NB4 (cell line): ENCODE results near the gene FAM78B.

Experiments used
- DNase-seq: peaks from one replicate; pipeline ENCODE4 v3.0.0; 2010; ENCODE audit warnings: low read depth
- H3K4me3 ChIP-seq: one replicate; pipeline ENCODE4 v1.5.1; 2011; ENCODE audit warnings: mild to moderate bottlenecking, low read depth, low read length, moderate library complexity
- MYC ChIP-seq: IDR thresholded peaks from 2 replicates; pipeline ENCODE4 v1.6.1; 2011; ENCODE audit warnings: low read depth, low read length
- POLR2A ChIP-seq: IDR thresholded peaks from 2 replicates; pipeline ENCODE4 v1.6.1; 2011; ENCODE audit warnings: mild to moderate bottlenecking; ENCODE audit not compliant: insufficient read length; ENCODE audit errors: extremely low read depth
- TF ChIP-seq, protein P1 (sequence below): IDR thresholded peaks from one replicate; pipeline ENCODE4 v1.5.1; 2012; ENCODE audit warnings: low read depth, low read length
- TF ChIP-seq, protein P2 (sequence below): IDR thresholded peaks from 2 replicates; pipeline ENCODE4 v1.6.1; 2011; ENCODE audit warnings: low read depth, low read length

The FAM78B gene

DNA sequence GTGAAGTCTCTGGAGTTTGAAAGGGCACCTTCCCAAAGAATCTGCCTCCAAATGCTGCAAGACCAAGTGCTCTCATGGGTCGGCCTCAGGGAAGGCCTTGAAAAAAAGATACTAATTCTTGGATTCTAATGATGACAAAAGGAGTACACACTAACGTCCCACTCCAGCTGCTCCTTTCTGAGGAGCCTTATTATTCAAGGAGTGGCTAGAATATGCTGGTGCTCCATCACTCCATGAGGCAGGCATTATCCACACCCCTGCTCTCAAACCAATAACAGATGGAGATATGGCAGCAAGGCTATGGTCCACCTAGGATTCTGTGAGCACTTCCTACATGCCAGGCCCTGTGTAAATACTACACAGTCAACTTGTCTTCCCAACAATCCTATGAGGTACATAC is 54.4 kb downstream of the FAM78B start:
- no peak for DNase-seq

GRCh38 chr1:166111430-166111829 is 55.4 kb downstream of the FAM78B start:
- DNase-seq: no peak
- H3K4me3 ChIP-seq: no peak overlapping the region
- no peak for TF ChIP-seq POLR2A

More for the DNA sequence above, 54.4 kb downstream of the FAM78B start:
- TF ChIP-seq, protein P1, sequence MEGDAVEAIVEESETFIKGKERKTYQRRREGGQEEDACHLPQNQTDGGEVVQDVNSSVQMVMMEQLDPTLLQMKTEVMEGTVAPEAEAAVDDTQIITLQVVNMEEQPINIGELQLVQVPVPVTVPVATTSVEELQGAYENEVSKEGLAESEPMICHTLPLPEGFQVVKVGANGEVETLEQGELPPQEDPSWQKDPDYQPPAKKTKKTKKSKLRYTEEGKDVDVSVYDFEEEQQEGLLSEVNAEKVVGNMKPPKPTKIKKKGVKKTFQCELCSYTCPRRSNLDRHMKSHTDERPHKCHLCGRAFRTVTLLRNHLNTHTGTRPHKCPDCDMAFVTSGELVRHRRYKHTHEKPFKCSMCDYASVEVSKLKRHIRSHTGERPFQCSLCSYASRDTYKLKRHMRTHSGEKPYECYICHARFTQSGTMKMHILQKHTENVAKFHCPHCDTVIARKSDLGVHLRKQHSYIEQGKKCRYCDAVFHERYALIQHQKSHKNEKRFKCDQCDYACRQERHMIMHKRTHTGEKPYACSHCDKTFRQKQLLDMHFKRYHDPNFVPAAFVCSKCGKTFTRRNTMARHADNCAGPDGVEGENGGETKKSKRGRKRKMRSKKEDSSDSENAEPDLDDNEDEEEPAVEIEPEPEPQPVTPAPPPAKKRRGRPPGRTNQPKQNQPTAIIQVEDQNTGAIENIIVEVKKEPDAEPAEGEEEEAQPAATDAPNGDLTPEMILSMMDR: no peak
- no peak for TF ChIP-seq MYC
- TF ChIP-seq, protein P2, sequence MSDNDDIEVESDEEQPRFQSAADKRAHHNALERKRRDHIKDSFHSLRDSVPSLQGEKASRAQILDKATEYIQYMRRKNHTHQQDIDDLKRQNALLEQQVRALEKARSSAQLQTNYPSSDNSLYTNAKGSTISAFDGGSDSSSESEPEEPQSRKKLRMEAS: no peak
- H3K4me3 ChIP-seq: no peak overlapping the region

- no peak for TF ChIP-seq POLR2A
- TF ChIP-seq MYC: no peak
- TF ChIP-seq, protein P1: no peak
- TF ChIP-seq, protein P2: no peak
- DNase-seq: no peak
- H3K4me3 ChIP-seq: no peak overlapping the region
Observed at GRCh38 chr1:166090244-166090643, 76.6 kb downstream of the FAM78B start.

DNA sequence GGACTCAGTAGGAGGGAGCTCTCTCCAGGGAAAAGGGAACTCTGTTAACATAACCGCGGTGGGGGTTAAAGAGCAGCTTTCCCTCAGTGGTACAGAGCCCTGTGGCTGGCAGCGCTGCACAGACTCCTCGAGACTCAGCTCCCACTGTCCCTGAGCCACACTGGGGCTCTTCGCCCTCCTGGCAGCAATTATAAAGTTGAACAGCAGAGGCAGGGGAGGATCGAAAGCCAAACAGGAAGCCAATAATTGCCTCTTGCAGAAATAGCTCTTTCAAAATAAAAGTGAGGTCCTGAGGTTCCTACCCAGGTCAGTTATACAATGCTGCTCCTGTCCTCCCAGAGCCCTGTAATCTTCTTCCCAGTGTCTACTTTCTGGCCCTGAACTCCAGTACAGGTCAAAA is 77.0 kb downstream of the FAM78B start:
- DNase-seq: peak; percentile 6
- H3K4me3 ChIP-seq: no peak overlapping the region
- TF ChIP-seq POLR2A: no peak
- TF ChIP-seq, protein P2: no peak
- TF ChIP-seq MYC: no peak
- TF ChIP-seq, protein P1: no peak

GRCh38 chr1:166088572-166088955 is 78.2 kb downstream of the FAM78B start:
- H3K4me3 ChIP-seq: no peak overlapping the region
- DNase-seq: no peak
- TF ChIP-seq, protein P2: no peak
- TF ChIP-seq MYC (no peak), POLR2A (no peak)
- TF ChIP-seq, protein P1: no peak

- TF ChIP-seq MYC: no peak
- TF ChIP-seq, protein P2: no peak
- TF ChIP-seq, protein P1: no peak
- TF ChIP-seq POLR2A: no peak
- no peak for DNase-seq
- H3K4me3 ChIP-seq: no peak overlapping the region
Observed at GRCh38 chr1:166087734-166088571, 78.8 kb downstream of the FAM78B start.
